HL-60/S4 treated with phorbol 12-myristate 13-acetate at 8.2 ng/mL for 4 days and 3 days (cell line): ENCODE data around the gene DEPDC5.

ENCODE experiments used
- in situ Hi-C: fragments of 300-500 bp; cut with MboI; formaldehyde crosslinking; loops from 2 replicates; pipeline ENCODE4 v1.15.0; 2022; ENCODE audit warnings: low sequenced_read_pairs

DEPDC5 gene

DNA sequence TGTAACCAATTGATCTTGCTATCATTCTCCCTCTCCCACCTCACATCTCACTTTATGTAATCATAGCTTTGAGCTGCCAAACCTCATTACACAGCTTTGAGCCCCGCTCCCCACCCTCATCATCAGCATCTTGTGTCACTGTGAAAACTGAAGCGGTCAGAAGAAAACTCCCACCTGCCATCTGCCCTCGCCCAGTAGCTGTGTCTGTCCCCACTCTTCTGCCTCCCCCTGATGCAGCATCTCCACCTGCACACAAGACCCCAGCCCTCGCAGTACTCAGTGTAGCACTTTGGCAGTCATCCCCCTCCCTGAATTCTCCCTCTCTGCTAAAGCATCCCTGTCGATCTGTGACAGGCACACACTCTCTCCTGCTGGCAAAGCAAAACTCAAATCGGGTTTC is 130.2 kb downstream of the DEPDC5 start:
- in situ Hi-C loops: no loop called here

DNA sequence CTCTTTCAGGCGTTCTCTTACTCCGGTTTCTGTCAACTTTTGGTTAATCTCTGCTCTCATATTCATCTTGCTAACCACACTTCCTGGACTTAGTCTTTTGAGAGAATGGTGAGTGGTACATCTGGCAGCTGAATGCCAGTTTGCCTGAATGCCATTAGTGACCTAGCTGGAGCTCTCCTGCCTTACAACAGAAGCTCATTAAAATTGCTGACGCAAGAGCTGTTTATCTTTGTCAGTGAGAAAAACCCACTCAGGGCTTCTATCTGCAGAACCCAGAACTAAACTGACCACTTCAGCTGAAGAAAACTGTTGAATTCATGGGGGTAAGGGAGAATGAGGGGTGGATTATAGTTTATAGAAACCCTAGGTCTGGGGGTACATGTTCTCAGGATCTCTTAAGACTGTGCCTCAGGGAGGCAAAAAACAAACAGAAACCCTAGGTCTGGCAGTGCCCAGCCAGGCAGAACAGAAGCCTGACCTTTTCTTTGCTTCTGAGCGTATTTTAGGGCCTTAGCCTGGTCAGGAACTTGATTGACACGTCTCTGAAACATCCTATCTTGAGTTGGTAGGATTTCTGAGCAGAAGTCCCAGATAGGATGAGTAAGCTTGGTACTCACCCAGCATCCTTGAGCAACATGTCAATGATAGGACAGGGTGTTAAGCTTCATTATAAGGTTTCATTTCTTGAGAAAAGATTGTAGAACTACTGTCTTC is 137.7 kb downstream of the DEPDC5 start:
- in situ Hi-C loops: no loop called here

DNA sequence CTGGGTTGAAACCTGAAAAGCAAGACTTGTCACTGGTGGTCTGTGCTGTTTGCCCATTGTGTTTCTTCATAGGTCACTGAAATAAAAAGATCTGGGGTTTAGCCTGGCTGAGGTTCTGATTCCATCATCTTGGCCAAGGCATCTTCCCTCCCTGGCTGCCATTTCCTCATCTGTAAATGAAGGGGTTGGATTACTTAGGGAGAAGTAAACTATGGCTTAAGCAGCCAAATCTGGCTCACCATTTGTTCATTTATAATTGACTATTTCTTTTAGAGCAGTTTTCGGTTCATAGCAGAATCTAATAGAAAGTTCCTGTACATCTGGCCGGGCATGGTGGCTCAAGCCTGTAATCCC is 138.2 kb downstream of the DEPDC5 start:
- in situ Hi-C loops: no loop called here

DNA sequence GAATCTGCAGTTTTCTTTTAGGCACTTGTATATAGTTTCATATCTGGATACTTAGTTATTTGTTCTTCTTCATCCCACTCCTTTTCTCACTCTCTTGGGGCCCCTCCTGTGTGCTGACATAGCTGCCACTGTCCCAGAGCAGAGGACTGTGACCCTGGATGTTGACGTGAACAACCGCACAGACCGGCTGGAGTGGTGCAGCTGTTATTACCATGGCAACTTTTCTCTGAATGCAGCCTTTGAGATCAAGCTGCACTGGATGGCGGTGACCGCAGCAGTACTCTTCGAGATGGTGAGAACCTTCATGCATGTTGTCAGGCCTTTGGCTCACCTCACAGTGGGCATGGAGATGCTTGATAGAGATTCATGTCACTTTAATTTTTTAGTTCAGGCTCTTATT is 139.6 kb downstream of the DEPDC5 start:
- in situ Hi-C loops: no loop called here

DNA sequence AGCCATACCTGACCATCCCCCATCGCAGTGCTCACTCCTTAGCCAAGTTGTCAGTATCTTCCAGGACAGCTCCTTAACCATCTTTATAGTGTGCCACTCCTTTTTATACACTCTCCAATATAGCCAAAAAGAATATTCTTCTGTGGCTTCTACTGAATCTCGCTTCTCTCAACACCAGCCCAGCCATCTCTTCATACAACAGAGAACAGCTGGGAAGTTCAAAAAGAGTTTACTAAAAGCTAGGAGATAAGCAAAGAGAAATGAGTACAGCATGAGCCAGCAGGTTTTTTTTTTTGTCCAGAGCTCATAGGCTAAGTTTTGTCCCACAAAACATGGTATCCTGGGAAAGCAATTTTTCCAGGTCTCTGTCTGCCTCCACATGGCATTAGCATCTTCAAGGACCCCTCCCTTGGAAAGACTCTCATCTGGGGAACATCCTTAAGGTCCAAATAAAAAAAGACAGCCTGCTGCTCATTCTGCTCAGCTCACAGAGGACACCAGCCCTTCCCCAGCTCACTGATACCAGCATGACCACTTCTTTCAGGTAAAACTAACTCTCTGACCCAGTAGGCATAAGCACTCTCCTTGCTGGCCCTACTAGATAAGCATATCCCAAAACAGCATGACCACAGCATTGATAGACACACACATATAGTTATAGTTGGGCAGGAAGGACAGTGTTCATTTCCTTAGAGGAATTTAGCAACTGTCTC is 141.7 kb downstream of the DEPDC5 start:
- in situ Hi-C loops: no loop called here

DNA sequence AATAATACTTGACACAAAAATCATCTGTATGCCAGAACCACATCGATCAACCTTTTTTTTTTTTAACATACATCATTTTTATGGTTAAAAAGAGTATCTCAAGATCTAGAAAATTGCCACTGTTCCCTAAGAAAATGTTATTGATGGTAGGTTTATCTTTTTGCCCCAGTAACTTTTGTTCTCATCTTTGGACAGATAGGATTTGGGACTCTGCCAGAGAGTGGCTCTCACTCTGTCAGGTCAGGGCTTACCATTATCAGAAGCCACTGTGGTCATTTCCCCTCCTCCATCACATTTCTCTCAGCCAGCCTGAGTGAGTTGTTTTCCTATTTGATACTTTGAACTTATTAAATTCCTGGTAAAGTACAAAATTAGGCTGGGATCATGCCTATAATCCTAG is 142.7 kb downstream of the DEPDC5 start:
- in situ Hi-C loops: no loop called here

DNA sequence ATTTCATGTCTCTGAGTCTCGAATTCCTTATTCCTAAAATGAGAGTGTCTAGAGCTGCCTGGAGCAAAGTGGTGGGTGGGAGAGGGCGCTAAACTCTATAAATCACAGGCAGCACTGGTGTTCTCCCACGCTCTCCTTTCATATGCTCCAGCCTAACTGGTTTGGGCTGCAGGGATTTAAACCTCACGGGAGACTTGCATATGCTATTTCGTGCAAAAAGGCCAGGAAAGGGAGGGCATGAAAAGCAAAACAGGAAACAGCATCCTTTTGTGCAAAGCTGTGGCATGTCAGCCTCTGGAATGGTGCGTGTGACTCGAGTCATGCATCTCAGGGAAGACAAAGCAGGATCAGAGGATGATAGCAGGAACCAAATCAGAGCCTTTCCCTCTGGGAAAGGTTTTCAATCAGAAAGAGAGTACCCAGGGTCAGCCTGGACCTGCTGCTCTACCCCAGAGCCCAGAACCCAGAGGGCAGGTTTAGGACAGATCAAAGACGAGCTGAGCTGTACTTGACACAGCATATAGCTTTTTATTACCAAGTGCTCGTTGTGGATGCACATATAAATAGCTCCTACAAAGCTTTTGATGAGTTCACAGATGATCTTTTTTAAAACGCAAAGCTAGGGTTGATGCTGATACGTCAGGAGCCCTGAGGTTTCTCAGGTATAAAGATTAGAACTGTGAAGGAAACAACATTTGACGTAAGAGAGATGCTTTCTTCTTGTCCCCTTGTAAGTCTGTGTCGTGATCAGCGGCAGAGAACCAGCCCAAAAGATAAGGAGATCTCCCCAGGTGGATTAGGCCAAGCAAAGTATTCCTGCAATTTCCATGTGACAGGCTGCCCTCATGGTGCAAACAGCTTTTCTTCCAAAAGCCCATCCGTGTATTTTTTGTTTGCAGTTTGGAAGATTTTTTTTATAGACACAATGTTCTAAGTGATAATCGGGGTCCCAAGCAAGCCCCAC is 144.3 kb downstream of the DEPDC5 start:
- in situ Hi-C loops: no loop called here

DNA sequence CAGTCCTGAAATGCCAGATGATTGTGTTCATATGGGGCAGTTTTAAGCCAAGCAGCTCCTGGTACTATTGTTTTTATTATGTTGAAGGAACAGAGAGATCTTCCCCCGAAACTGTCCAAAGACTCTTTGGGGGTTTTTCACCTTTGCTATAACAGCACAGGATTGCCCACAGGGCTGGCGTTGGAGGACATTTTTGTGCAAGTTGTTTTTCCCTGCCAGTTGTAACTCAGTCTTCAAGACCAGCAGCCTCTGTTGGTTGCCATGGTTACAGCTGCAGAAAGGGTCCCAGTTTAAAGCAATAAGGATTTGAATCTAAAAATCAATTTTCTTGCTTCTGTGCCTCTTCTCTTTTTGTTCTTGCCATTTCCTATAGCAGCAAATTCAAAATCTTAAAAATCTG is 145.1 kb downstream of the DEPDC5 start:
- in situ Hi-C loops: no loop called here

DNA sequence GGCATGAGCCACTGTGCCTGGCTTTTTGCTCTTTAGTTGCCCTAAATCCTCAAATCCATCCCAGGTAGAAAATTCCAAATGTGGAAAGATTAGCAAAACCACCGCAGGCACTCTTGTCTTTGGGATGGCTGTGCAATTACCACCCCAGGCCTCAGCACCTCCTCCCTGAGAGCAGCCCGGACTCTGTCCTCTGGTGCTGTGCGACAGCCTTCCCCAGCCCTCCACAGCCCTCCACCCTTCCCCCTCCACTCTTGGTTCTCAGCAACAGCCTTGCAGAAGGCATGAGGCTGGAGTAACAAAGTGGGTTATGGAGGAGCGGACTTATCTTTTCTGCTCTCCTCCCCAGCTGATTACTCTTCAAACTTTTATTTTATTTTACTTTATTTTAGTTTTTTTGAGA is 145.8 kb downstream of the DEPDC5 start:
- in situ Hi-C loops: no loop called here

DNA sequence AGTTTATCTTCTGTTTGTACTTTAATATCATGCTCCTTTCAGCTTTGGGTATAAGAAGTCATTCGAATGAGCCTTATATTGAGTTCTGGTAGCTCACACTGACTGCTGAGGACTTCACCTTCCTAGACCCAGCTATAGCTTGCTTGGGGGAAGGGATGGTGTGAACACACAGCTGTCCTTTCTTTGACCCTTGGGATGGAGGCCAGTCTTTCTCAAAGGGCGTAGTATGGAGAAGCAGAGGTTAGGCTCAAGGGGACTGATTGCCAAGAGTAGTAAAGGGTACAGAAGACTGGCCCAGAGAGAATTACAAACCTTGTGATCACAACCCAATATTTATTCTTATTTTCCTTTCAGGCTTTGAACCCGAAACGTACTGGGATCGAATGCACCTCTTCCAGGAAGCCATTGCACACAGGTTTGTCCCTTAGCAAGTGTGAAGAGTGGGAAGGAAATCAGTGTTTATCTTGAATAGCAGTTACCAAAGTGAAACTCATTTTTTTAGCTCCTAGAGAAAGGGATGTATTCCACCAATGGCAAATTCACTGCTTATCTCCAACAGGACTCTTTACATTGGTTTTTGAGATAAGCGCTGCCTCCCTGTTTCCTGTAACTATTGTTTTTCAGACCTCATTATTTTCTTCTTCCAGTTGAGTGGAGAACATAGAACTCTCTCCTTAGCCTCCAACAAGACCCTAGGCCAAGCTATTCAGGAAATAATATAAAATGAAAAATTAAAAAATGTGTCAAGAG is 147.7 kb downstream of the DEPDC5 start:
- in situ Hi-C loops: no loop called here

DNA sequence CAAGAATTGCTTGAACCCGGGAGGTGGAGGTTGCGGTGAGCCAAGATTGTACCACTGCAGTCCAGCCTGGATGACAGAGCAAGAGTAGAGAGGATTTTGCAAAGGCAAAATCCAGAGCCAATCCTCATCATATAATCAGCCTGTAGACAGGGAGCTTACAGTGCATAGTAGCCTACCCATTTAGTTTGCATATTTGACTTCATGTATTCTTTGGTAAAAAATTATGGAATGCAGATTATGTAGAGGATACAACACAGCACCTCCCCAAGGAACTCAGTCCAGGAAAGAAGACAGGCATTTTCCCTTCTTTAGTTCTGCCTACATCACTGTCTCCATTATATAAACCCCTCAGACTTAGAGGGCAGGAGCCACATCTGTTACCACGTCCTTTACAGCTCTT is 150.8 kb downstream of the DEPDC5 start:
- in situ Hi-C loops: no loop called here

DNA sequence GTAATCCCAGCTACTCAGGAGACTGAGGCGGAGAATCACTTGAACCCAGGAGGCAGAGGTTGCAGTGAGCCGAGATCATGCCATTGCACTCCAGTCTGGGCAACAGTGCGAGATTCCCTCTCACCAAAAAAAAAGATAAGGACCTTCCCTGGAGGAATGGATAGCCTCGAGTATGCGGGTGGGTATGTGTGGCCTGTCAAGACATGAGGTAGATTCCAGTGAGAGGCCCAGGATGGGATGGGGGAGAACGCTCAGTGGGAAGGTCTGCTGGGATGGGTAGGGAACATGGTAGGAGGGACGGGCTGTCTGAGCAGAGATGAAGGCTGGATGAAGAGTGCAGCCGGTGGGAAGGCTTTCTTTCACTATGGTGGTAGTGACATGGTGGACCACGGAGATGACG is 151.5 kb downstream of the DEPDC5 start:
- in situ Hi-C loops: no loop called here

DNA sequence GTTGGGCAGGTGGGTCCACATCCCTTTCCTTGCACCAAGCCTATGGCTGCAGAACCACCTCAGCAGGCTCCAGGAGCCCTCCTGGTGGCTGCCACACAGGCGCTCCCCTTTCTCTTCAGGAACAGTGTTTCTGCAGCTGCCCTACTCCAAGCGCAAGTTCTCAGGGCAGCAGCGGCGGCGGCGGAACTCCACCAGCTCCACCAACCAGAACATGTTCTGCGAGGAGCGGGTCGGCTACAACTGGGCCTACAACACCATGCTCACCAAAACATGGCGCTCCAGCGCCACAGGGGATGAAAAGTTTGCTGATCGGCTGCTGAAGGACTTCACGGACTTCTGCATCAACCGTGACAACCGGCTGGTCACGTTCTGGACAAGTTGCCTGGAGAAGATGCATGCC is 152.3 kb downstream of the DEPDC5 start:
- in situ Hi-C loops: no loop called here

DNA sequence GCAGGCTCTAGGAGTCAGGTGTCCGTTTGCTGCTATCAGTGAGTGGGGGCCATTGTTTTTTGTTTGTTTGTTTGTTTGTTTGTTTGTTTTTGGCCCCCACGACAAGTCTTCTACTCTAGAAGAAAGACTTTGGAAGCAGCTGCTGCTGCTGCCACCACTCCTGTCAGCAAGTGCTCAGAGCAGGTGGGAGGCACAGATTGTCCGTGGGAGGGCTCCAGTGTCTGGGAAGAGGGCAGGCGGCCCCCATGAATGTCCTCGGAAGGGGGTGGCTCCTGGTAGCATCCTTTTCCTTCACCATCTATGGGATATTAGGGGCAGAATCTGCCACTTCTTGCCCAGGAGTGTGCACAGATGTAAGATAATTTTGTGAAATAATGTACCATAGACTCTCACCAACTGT is 152.8 kb downstream of the DEPDC5 start:
- in situ Hi-C loops: no loop called here

DNA sequence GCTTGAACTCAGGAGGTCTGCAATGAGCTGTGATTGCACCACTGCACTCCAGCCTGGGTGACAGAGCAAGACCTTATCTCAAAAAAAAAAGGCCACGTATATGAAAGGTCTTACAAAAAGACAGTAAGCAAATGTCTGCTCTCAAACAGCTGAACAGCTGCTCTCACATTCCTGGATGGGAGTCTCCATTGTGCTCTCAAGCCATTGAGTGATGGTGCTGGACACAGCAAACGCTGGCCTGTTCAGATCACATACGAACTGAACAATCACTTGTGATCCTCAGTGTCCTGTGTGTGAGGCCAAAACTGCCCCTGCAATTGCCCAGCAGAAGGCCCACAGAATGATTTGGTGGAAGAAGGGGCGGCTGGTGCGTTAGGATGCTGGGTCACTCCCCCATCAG is 156.2 kb downstream of the DEPDC5 start:
- in situ Hi-C loops: no loop called here

DNA sequence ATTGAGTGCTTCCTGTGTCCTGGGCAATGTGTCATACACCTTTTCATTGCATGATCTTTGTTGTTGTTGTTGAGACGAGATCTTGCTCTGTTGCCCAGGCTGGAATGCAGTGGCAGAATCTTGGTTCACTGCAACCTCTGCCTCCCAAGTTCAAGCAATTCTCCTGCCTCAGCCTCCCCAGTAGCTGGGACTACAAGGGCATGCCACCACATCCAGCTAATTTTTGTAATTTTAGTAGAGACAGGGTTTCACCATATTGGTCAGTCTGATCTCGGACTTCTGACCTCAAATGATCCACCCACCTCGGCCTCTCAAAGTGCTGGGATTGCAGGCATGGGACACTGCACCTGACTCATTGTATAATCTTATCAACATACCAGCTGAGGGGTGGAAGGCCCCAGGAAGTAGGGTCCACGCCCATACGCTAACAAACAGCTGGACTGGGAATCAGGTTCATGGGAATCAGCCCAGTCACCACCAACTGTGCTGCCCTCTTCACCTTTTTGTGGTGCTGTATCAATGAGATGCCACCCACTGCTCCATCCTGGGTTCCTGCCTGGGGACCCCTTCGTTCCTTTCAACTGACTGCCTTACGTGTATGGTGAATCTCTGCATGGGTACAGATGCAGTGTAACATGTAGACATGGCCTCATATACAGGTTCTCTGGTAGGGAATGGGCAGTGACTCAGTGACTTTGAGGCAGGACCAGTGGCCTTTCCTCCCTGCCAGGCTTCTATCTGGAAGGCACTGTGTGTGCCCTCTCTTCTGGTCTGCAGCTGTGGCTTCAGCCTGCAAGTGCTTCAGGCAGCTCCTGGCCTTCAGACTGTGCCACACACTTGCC is 158.0 kb downstream of the DEPDC5 start:
- in situ Hi-C loops: no loop called here

DNA sequence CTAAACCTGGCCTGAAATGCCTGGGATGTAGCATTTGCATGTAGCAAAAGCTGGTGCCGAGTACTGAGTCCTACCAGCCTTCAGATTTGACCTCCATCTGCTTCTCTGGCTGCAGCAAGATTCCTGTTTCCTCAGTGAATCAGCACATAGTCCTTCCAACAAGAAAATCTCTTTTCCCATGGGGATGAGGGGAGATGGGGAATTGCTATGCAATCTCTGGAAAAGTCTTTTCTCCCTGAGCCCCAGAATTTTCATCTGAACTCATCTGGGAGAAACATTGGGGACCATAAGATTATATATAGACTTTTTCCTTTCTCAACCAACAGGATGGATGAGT is 158.6 kb downstream of the DEPDC5 start:
- in situ Hi-C loops: no loop called here

DNA sequence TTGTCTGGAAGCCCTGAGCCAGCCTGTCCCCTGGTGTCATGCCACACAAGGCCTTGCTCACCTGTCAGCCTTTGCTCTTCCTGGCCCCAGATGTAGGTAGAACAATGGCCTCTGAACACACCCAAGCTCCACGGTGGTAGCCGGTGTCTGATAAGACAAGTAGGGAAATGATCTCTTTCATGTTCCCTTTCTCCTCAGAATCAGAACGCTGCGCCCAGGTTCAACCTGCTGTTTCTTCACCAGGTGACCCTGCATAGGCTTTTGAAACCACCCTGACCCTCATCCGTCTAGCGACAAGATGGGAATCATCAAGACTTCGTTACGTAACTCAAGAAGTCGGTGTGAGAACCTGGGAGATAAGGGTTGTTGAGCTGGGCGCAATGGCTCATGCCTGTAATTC is 161.8 kb downstream of the DEPDC5 start:
- in situ Hi-C loops: no loop called here

DNA sequence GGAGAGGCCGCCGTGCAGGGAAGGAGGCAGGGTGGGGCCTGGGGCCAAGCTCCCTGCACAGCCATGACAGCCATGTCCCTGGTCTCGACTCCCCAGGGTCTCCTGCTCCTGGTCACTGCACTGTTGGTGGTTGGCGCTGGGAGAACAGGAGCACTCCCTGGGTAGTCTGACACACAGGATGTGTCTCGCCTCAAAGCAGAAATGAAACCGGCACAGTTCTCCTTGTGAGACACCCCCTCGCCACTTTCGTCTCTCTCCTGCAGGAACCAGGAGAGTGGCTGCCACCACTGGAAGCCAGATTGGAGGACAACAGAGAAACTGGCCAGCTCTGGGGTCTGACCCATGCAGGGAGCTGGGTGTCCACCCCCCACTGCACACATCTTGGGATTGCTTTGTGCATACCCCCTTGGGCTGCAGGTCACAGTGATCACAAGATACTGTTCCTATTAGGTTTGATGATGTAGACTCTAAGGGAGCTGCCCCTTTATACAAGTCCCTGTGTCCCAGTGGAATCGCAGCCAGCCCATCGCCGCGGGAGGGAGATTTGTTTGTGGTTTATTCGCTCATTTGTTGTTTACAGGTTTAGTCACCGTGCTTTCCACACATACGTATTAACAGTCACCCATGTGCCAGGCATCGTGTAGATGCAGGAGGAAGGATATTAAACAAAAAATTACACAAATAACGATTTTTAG is 163.6 kb downstream of the DEPDC5 start:
- in situ Hi-C loops: no loop called here

DNA sequence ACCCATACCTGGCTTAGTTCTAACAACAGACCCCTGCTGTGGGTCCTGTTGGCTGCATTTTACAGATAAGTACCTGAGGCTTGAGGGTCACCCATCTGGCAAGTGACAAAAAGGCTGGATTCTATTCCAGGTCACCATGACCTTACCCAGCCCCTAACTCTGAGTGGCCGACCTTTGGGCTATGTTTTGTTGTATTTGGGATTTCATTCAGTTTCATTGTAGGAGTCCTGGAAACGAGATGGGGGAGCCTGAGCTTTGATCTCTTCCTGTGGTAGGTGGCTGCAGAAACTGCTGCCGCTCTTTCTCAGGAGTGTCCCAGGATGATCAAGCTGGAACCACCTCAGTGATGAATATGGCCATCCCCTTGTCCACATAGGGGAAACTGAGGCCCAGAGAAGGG is 165.9 kb downstream of the DEPDC5 start:
- in situ Hi-C loops: no loop called here
